Esophagus squamous epithelium (tissue), 4 donors: ENCODE results near the gene DERA.

Experiments
- CTCF ChIP-seq, 6 experiments: fragments of 450-650 bp in 4 of 6; fragments of 200-600 bp in 2 of 6; sonication (generic) in 2 of 6; IDR thresholded peaks; one replicate each; pipeline ENCODE4 v1.5.1; 2016 to 2019; ENCODE audit warnings: antibody characterized with exemption in 6 of 6, mild to moderate bottlenecking in 4 of 6, moderate library complexity in 4 of 6
- POLR2A ChIP-seq, 4 donors: fragments of 450-650 bp; IDR thresholded peaks; one replicate each; pipeline ENCODE4 v1.6.1; 2017; ENCODE audit warnings: antibody characterized with exemption in 4 of 4, mild to moderate bottlenecking in 4 of 4, moderate library complexity in 3 of 4

GRCh38 chr12:15932971-15933370, 21.8 kb downstream of the DERA start:
- TF ChIP-seq POLR2A (IDR thresholded peaks at IDR 0.05) (no peak), CTCF (IDR thresholded peaks at IDR 0.05) (no peak)
